RKO (cell line): ENCODE measurements around the gene PLPPR1.

Experiments used
- DNase-seq: peaks from one replicate; pipeline ENCODE4 v3.0.0-alpha.2; 2016; ENCODE audit warnings: low spot score

PLPPR1 gene

GRCh38 chr9:101350285-101350684 lies 321.8 kb downstream of the PLPPR1 start:
- no peak for DNase-seq

- no peak for DNase-seq
Observed at GRCh38 chr9:101352892-101353463, 324.5 kb downstream of the PLPPR1 start.

GRCh38 chr9:101353683-101354082 lies 325.2 kb downstream of the PLPPR1 start:
- DNase-seq = no peak

- peak; percentile 47 for DNase-seq
Observed at GRCh38 chr9:101354143-101354764, 325.7 kb downstream of the PLPPR1 start.

- DNase-seq = no peak
Observed at GRCh38 chr9:101354765-101355708, 326.5 kb downstream of the PLPPR1 start.

- DNase-seq = no peak
Observed at GRCh38 chr9:101356619-101357018, 328.1 kb downstream of the PLPPR1 start.

GRCh38 chr9:101359679-101360078 lies 331.2 kb downstream of the PLPPR1 start:
- DNase-seq = no peak

GRCh38 chr9:101360647-101361046 lies 332.1 kb downstream of the PLPPR1 start:
- no peak for DNase-seq

- DNase-seq = no peak
Observed at GRCh38 chr9:101362450-101362849, 333.9 kb downstream of the PLPPR1 start.

GRCh38 chr9:101365181-101365580 lies 336.7 kb downstream of the PLPPR1 start:
- DNase-seq = no peak

- no peak for DNase-seq
Observed at GRCh38 chr9:101366038-101366756, 337.7 kb downstream of the PLPPR1 start.

- no peak for DNase-seq
Observed at GRCh38 chr9:101367323-101367722, 338.8 kb downstream of the PLPPR1 start.

GRCh38 chr9:101369286-101369685 lies 340.8 kb downstream of the PLPPR1 start:
- peak; percentile 37 for DNase-seq

GRCh38 chr9:101369884-101370531 lies 341.5 kb downstream of the PLPPR1 start:
- no peak for DNase-seq

GRCh38 chr9:101371813-101372212 lies 343.3 kb downstream of the PLPPR1 start:
- no peak for DNase-seq

GRCh38 chr9:101372327-101373118 lies 344.0 kb downstream of the PLPPR1 start:
- DNase-seq = no peak
